PFSK-1 (cell line): Measurements from ENCODE around the gene CCDC88C.

Source experiments
- FOXP2 ChIP-seq: optimal IDR thresholded peaks from 2 replicates; pipeline ENCODE3; 2011; ENCODE audit warnings: borderline replicate concordance, control low read depth, inconsistent platforms; ENCODE audit not compliant: insufficient read depth; ENCODE audit errors: extremely low read length, extremely low read depth
- POLR2AphosphoS5 ChIP-seq: IDR thresholded peaks from 2 replicates; pipeline ENCODE4 v1.6.1; 2012; ENCODE audit warnings: low read depth, mild to moderate bottlenecking, control low read depth, low read length, moderate library complexity
- SIN3A ChIP-seq: IDR thresholded peaks from 2 replicates; pipeline ENCODE4 v1.6.1; 2012; ENCODE audit warnings: mild to moderate bottlenecking, low read length, moderate library complexity, borderline replicate concordance; ENCODE audit not compliant: insufficient read depth
- TAF1 ChIP-seq: IDR thresholded peaks from 2 replicates; pipeline ENCODE4 v1.6.1; 2012; ENCODE audit warnings: low read length, control low read depth, borderline replicate concordance; ENCODE audit not compliant: insufficient read depth
- TF ChIP-seq, protein P1 (sequence below), 2 experiments: IDR thresholded peaks; 2 replicates each; pipeline versions ENCODE4 v1.6.1 to v1.8.0; 2011 to 2012; ENCODE audit warnings: low read depth in 2 of 2, low read length in 2 of 2, control low read depth in 1 of 2, inconsistent platforms in 1 of 2, mild to moderate bottlenecking in 1 of 2, moderate library complexity in 1 of 2; ENCODE audit not compliant: insufficient read depth in 1 of 2

Gene CCDC88C

GRCh38 chr14:91316761-91317160 is 100.9 kb downstream of the CCDC88C start:
- no peak for TF ChIP-seq SIN3A
- no peak for TF ChIP-seq TAF1
- TF ChIP-seq FOXP2 = no peak
- TF ChIP-seq, protein P1, sequence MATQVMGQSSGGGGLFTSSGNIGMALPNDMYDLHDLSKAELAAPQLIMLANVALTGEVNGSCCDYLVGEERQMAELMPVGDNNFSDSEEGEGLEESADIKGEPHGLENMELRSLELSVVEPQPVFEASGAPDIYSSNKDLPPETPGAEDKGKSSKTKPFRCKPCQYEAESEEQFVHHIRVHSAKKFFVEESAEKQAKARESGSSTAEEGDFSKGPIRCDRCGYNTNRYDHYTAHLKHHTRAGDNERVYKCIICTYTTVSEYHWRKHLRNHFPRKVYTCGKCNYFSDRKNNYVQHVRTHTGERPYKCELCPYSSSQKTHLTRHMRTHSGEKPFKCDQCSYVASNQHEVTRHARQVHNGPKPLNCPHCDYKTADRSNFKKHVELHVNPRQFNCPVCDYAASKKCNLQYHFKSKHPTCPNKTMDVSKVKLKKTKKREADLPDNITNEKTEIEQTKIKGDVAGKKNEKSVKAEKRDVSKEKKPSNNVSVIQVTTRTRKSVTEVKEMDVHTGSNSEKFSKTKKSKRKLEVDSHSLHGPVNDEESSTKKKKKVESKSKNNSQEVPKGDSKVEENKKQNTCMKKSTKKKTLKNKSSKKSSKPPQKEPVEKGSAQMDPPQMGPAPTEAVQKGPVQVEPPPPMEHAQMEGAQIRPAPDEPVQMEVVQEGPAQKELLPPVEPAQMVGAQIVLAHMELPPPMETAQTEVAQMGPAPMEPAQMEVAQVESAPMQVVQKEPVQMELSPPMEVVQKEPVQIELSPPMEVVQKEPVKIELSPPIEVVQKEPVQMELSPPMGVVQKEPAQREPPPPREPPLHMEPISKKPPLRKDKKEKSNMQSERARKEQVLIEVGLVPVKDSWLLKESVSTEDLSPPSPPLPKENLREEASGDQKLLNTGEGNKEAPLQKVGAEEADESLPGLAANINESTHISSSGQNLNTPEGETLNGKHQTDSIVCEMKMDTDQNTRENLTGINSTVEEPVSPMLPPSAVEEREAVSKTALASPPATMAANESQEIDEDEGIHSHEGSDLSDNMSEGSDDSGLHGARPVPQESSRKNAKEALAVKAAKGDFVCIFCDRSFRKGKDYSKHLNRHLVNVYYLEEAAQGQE (IDR thresholded peaks at IDR 0.05; ENCODE audit: insufficient read depth in 1 of 2, low read depth in 2 of 2, low read length in 2 of 2) = no peak
- TF ChIP-seq POLR2AphosphoS5 = no peak

DNA sequence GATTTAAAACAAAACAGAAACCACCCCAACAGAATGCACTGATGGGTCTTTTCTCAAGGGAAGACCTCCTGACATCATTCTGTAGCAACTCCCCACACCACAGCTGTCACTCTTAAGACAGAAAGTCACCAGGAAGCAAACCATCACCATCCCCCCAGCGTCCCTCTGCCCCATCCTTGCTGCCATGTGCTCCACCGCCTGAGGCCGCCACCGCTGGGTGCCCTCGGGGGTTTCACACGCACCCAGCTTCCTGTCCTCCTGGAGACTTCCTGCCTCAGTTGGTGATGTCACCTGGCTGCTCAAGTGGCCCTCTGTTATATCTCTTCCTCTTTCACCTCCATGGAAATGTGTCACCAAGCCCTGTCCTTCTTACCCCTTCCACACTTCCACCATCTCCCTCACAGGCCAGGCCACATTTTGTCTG is 101.8 kb downstream of the CCDC88C start:
- TF ChIP-seq, protein P1 (IDR thresholded peaks at IDR 0.05; ENCODE audit: insufficient read depth in 1 of 2, low read depth in 2 of 2, low read length in 2 of 2) = no peak
- no peak for TF ChIP-seq POLR2AphosphoS5
- TF ChIP-seq SIN3A = no peak
- TF ChIP-seq FOXP2 = no peak
- TF ChIP-seq TAF1 = no peak

DNA sequence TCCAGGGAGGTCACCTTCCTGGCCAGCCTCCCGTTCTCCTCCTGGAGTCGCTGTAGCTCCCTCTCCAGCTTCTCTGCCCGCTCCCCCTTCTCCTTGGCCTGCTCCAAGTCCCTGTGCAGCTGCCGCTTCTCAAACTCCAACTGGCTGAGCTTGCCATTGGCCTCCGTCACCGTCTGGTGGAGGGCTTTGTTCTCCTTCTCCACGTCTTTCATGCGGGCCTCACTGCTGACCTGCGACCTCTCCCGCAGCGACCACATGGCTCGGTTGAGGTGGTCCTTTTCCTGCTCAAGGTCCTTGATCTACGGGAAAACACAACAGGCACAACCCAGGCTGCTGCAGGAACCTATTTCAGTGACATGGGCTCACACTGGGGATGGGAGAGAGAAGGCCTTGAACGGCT is 103.8 kb downstream of the CCDC88C start:
- no peak for TF ChIP-seq SIN3A
- no peak for TF ChIP-seq FOXP2
- TF ChIP-seq TAF1 = no peak
- TF ChIP-seq, protein P1 (IDR thresholded peaks at IDR 0.05; ENCODE audit: insufficient read depth in 1 of 2, low read depth in 2 of 2, low read length in 2 of 2) = no peak
- TF ChIP-seq POLR2AphosphoS5 = no peak

DNA sequence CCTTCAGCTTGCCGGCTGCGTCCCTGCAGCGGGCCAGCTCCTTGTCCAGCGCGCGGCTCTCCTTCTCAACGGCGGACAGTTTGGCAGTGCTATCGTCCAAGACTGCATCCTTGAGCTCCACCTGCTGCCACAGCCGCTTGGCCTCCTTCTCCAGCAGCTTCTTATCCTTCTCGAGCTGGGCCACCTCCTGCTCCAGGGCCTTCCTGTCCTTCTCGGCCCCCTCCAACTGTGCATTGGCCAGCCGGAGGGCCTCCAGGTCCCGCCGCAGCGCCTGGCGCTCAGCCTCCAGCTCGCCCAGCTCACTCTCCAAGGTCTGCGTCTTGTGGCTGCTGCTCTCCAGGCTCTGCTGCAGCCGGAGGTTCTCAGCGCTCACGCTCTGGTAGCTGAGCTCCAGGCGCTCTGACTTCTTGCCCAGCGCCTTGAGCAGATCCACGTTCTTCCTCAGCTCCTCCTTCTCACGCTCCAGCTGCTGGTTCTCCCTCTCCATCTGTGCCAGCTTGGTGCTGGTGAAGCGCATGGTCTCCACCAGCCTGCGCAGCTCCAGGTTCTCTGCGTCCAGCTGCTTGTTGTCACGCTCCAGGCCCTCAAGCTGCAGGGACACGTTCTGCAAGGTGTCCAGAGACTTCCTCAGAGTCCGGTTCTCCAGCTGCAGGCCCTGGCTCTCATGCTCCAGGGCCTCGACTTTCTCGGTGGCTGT is 104.3 kb downstream of the CCDC88C start:
- TF ChIP-seq, protein P1 (IDR thresholded peaks at IDR 0.05; ENCODE audit: insufficient read depth in 1 of 2, low read depth in 2 of 2, low read length in 2 of 2) = no peak
- TF ChIP-seq SIN3A = no peak
- TF ChIP-seq TAF1 = no peak
- no peak for TF ChIP-seq FOXP2
- TF ChIP-seq POLR2AphosphoS5 = no peak
